Parathyroid adenoma (tissue), 2 donors: ENCODE measurements around the gene CNTN2.

Experiments used
- H2AFZ ChIP-seq: fragments of 300-600 bp; sonication (generic); one replicate; pipeline ENCODE4 v1.7.0; 2017; ENCODE audit warnings: antibody characterized with exemption, mild to moderate bottlenecking
- H3K27ac ChIP-seq: fragments of 300-600 bp; sonication (generic); one replicate; pipeline ENCODE4 v1.7.0; 2017
- H3K27me3 ChIP-seq: fragments of 300-600 bp; sonication (generic); one replicate; pipeline ENCODE4 v1.7.0; 2017; ENCODE audit warnings: low read length; ENCODE audit not compliant: control insufficient read depth, insufficient read depth
- H3K36me3 ChIP-seq: fragments of 300-600 bp; sonication (generic); one replicate; pipeline ENCODE4 v1.7.0; 2017; ENCODE audit warnings: low read length; ENCODE audit not compliant: control insufficient read depth, insufficient read depth
- H3K4me1 ChIP-seq: fragments of 300-600 bp; sonication (generic); one replicate; pipeline ENCODE4 v1.7.0; 2017; ENCODE audit warnings: control low read depth
- H3K4me2 ChIP-seq: fragments of 300-600 bp; sonication (generic); one replicate; pipeline ENCODE4 v1.7.0; 2017; ENCODE audit warnings: low read length
- H3K4me3 ChIP-seq: fragments of 300-600 bp; sonication (generic); one replicate; pipeline ENCODE4 v1.7.0; 2017; ENCODE audit warnings: low read depth, low read length
- H3K79me2 ChIP-seq: fragments of 300-600 bp; sonication (generic); one replicate; pipeline ENCODE4 v1.7.0; 2017; ENCODE audit warnings: control low read depth
- H3K9ac ChIP-seq: fragments of 300-600 bp; sonication (generic); one replicate; pipeline ENCODE4 v1.7.0; 2017; ENCODE audit warnings: mild to moderate bottlenecking
- H3K9me3 ChIP-seq: fragments of 300-600 bp; sonication (generic); one replicate; pipeline ENCODE4 v1.7.0; 2017; ENCODE audit warnings: low read length; ENCODE audit not compliant: control insufficient read depth
- CTCF ChIP-seq: fragments of 300-600 bp; sonication (generic); IDR thresholded peaks from one replicate; pipeline ENCODE4 v1.7.0; 2017; ENCODE audit warnings: antibody characterized with exemption, mild to moderate bottlenecking
- donor health status: primary hyperparathyroidism.

CNTN2 gene

GRCh38 chr1:205069371-205070125, 26.5 kb downstream of the CNTN2 start:
- H3K27me3 ChIP-seq: no peaks in the 10 kb centered on the region
- no peak overlapping the region for H3K4me2 ChIP-seq
- no peak overlapping the region for H3K27ac ChIP-seq
- no peak overlapping the region for H2AFZ ChIP-seq
- no peaks in the 10 kb centered on the region for H3K4me1 ChIP-seq
- no peak for TF ChIP-seq CTCF
- no peak overlapping the region for H3K4me3 ChIP-seq
- H3K9ac ChIP-seq: no peak overlapping the region
- H3K79me2 ChIP-seq: no peaks in the 10 kb centered on the region
- H3K36me3 ChIP-seq: no peaks in the 10 kb centered on the region
- H3K9me3 ChIP-seq: no peaks in the 10 kb centered on the region

DNA sequence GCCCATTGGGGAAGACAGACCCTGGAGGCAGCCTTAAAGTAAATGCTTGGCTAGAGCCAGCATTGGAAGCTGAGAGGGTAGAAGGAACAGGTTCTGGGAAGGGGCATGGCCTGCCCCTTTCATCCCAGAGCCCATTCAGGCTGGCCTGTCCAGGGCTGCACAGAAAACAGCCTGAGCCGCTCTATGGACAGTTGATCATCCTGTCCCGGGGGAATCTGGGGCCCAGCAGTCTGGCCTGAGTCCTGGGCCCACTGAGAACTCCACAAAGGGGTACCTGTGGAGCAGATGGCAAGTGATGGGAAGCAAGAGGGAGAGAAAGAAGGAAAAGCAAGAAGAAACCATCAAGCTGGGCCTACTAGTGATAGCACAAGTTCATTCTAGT, 28.0 kb downstream of the CNTN2 start:
- Histone ChIP-seq H3K4me2 (no peak overlapping the region), H3K9ac (no peak overlapping the region), H3K27ac (no peak overlapping the region), H3K27me3 (no peaks in the 10 kb centered on the region), H3K4me1 (no peaks in the 10 kb centered on the region), H3K36me3 (no peaks in the 10 kb centered on the region), H3K4me3 (no peak overlapping the region), H3K79me2 (no peaks in the 10 kb centered on the region), H3K9me3 (no peaks in the 10 kb centered on the region), H2AFZ (no peak overlapping the region)
- no peak for TF ChIP-seq CTCF

- no peak overlapping the region for H3K4me3 ChIP-seq
- H3K27ac ChIP-seq: no peak overlapping the region
- H3K4me2 ChIP-seq: no peak overlapping the region
- H3K9me3 ChIP-seq: no peaks in the 10 kb centered on the region
- no peaks in the 10 kb centered on the region for H3K27me3 ChIP-seq
- H3K9ac ChIP-seq: no peak overlapping the region
- no peaks in the 10 kb centered on the region for H3K79me2 ChIP-seq
- no peaks in the 10 kb centered on the region for H3K36me3 ChIP-seq
- TF ChIP-seq CTCF: no peak
- no peaks in the 10 kb centered on the region for H3K4me1 ChIP-seq
- H2AFZ ChIP-seq: no peak overlapping the region
Measured at GRCh38 chr1:205071801-205072200, 28.8 kb downstream of the CNTN2 start.

- H3K9me3 ChIP-seq: no peaks in the 10 kb centered on the region
- no peaks in the 10 kb centered on the region for H3K27me3 ChIP-seq
- no peak overlapping the region for H3K27ac ChIP-seq
- no peak for TF ChIP-seq CTCF
- no peaks in the 10 kb centered on the region for H3K79me2 ChIP-seq
- H3K4me2 ChIP-seq: no peak overlapping the region
- H3K4me3 ChIP-seq: no peak overlapping the region
- no peaks in the 10 kb centered on the region for H3K36me3 ChIP-seq
- H3K4me1 ChIP-seq: no peaks in the 10 kb centered on the region
- no peak overlapping the region for H3K9ac ChIP-seq
- H2AFZ ChIP-seq: no peak overlapping the region
Measured at GRCh38 chr1:205072286-205072685, 29.3 kb downstream of the CNTN2 start.

- TF ChIP-seq CTCF: no peak
- Histone ChIP-seq H3K9me3 (no peaks in the 10 kb centered on the region), H3K4me1 (no peaks in the 10 kb centered on the region), H3K9ac (no peak overlapping the region), H3K79me2 (no peaks in the 10 kb centered on the region), H3K4me3 (no peak overlapping the region), H3K4me2 (no peak overlapping the region), H3K27me3 (no peaks in the 10 kb centered on the region), H3K27ac (no peak overlapping the region), H3K36me3 (no peaks in the 10 kb centered on the region), H2AFZ (no peak overlapping the region)
Measured at GRCh38 chr1:205072881-205073280, 29.9 kb downstream of the CNTN2 start.
